ENCODE data around the gene RFX8.
A peak's percentile ranks its signal among the peaks of the same experiment; 100 is the strongest.

Gene RFX8

GRCh38 chr2:101464841-101465240, 10.1 kb downstream of the RFX8 start:
- TF ChIP-seq REST (IDR thresholded peaks at IDR 0.05; ENCODE audit: insufficient read depth in 1 of 2, low read depth in 2 of 2, low read length in 2 of 2) (no peak), FOXP2 (optimal IDR thresholded peaks at IDR 0.05; ENCODE audit: borderline replicate concordance, extremely low read depth, extremely low read length, insufficient read depth) (no peak), TAF1 (IDR thresholded peaks at IDR 0.05; ENCODE audit: borderline replicate concordance, insufficient read depth, low read length) (no peak), SIN3A (IDR thresholded peaks at IDR 0.05; ENCODE audit: borderline replicate concordance, insufficient read depth, low read length) (no peak), POLR2AphosphoS5 (IDR thresholded peaks at IDR 0.05; ENCODE audit: low read depth, low read length) (no peak)

GRCh38 chr2:101463911-101464641, 10.8 kb downstream of the RFX8 start:
- peak; percentile 48 for TF ChIP-seq FOXP2 (optimal IDR thresholded peaks at IDR 0.05; ENCODE audit: borderline replicate concordance, extremely low read depth, extremely low read length, insufficient read depth)
- TF ChIP-seq POLR2AphosphoS5 (IDR thresholded peaks at IDR 0.05; ENCODE audit: low read depth, low read length), result no peak
- no peak for TF ChIP-seq SIN3A (IDR thresholded peaks at IDR 0.05; ENCODE audit: borderline replicate concordance, insufficient read depth, low read length)
- no peak for TF ChIP-seq REST (IDR thresholded peaks at IDR 0.05; ENCODE audit: insufficient read depth in 1 of 2, low read depth in 2 of 2, low read length in 2 of 2)
- no peak for TF ChIP-seq TAF1 (IDR thresholded peaks at IDR 0.05; ENCODE audit: borderline replicate concordance, insufficient read depth, low read length)

GRCh38 chr2:101463421-101463820, 11.5 kb downstream of the RFX8 start:
- TF ChIP-seq FOXP2 (optimal IDR thresholded peaks at IDR 0.05; ENCODE audit: borderline replicate concordance, extremely low read depth, extremely low read length, insufficient read depth) (no peak), REST (IDR thresholded peaks at IDR 0.05; ENCODE audit: insufficient read depth in 1 of 2, low read depth in 2 of 2, low read length in 2 of 2) (no peak), POLR2AphosphoS5 (IDR thresholded peaks at IDR 0.05; ENCODE audit: low read depth, low read length) (no peak), TAF1 (IDR thresholded peaks at IDR 0.05; ENCODE audit: borderline replicate concordance, insufficient read depth, low read length) (no peak), SIN3A (IDR thresholded peaks at IDR 0.05; ENCODE audit: borderline replicate concordance, insufficient read depth, low read length) (no peak)

GRCh38 chr2:101461381-101461780, 13.5 kb downstream of the RFX8 start:
- TF ChIP-seq POLR2AphosphoS5 (IDR thresholded peaks at IDR 0.05; ENCODE audit: low read depth, low read length), result no peak
- TF ChIP-seq REST (IDR thresholded peaks at IDR 0.05; ENCODE audit: insufficient read depth in 1 of 2, low read depth in 2 of 2, low read length in 2 of 2), result no peak
- no peak for TF ChIP-seq SIN3A (IDR thresholded peaks at IDR 0.05; ENCODE audit: borderline replicate concordance, insufficient read depth, low read length)
- no peak for TF ChIP-seq TAF1 (IDR thresholded peaks at IDR 0.05; ENCODE audit: borderline replicate concordance, insufficient read depth, low read length)
- TF ChIP-seq FOXP2 (optimal IDR thresholded peaks at IDR 0.05; ENCODE audit: borderline replicate concordance, extremely low read depth, extremely low read length, insufficient read depth), result no peak

All from PFSK-1 (cell line).